GM23338 (cell line): ENCODE measurements around the gene PUM1. TPM values are rescaled to one million over a fixed set of nuclear protein-coding genes. Genes with fewer than 3 reads are reported as not detected.

ENCODE experiments used
- ATAC-seq: fragments of 200-7000 bp; cut with Tn5 transposase; 3 replicates; pipeline ENCODE4 v1.9.1; 2020
- DNase-seq: peaks from one replicate; pipeline ENCODE4 v3.0.0-alpha.2; 2015; ENCODE audit warnings: low spot score
- H2AFZ ChIP-seq: fragments of 200-600 bp; sonication (generic); 2 replicates; pipeline ENCODE4 v1.8.0; 2016; ENCODE audit warnings: antibody characterized with exemption, mild to moderate bottlenecking, moderate library complexity
- H3F3A ChIP-seq: fragments of 200-600 bp; sonication (generic); replicated peaks from 2 replicates; pipeline ENCODE4 v1.8.0; 2017; ENCODE audit warnings: antibody characterized with exemption, mixed run types, low read depth
- H3K27ac ChIP-seq: fragments of 200-600 bp; sonication (generic); 2 replicates; pipeline ENCODE4 v1.6.1; 2016; ENCODE audit warnings: low read depth
- H3K27me3 ChIP-seq: fragments of 200-600 bp; sonication (generic); 2 replicates; pipeline ENCODE4 v1.8.0; 2016; ENCODE audit warnings: mild to moderate bottlenecking, mixed run types, moderate library complexity; ENCODE audit not compliant: insufficient read depth
- H3K36me3 ChIP-seq: fragments of 200-600 bp; sonication (generic); 2 replicates; pipeline ENCODE4 v1.8.0; 2016; ENCODE audit warnings: mild to moderate bottlenecking; ENCODE audit not compliant: insufficient read depth
- H3K4me1 ChIP-seq: fragments of 200-600 bp; sonication (generic); 2 replicates; pipeline ENCODE4 v1.8.0; 2016; ENCODE audit warnings: mild to moderate bottlenecking, moderate library complexity; ENCODE audit not compliant: insufficient read depth
- H3K4me2 ChIP-seq: fragments of 200-600 bp; sonication (generic); 2 replicates; pipeline ENCODE4 v1.7.1; 2017; ENCODE audit warnings: mixed run types
- H3K4me3 ChIP-seq: fragments of 200-600 bp; sonication (generic); 2 replicates; pipeline ENCODE4 v1.6.1; 2016; ENCODE audit warnings: mixed run types
- H3K79me2 ChIP-seq: fragments of 200-600 bp; sonication (generic); replicated peaks from 2 replicates; pipeline ENCODE4 v1.8.0; 2017; ENCODE audit warnings: mild to moderate bottlenecking; ENCODE audit not compliant: insufficient read depth
- H3K9me2 ChIP-seq: fragments of 200-600 bp; sonication (generic); 2 replicates; pipeline ENCODE4 v1.8.0; 2017; ENCODE audit not compliant: insufficient read depth
- H4K20me1 ChIP-seq: fragments of 200-600 bp; sonication (generic); replicated peaks from 2 replicates; pipeline ENCODE4 v1.8.0; 2017; ENCODE audit warnings: mild to moderate bottlenecking; ENCODE audit not compliant: insufficient read depth
- H3K27ac Mint-ChIP-seq: 2 replicates; pipeline ENCODE4 v1.8.0; 2020; ENCODE audit warnings: inconsistent platforms, mild to moderate bottlenecking, moderate library complexity, mixed read lengths
- H3K27me3 Mint-ChIP-seq: 3 replicates; pipeline ENCODE4 v1.8.0; 2022; ENCODE audit warnings: low read depth, mild to moderate bottlenecking, moderate library complexity, mixed read lengths, inconsistent platforms; ENCODE audit not compliant: insufficient read depth, poor library complexity
- H3K36me3 Mint-ChIP-seq: 3 replicates; pipeline ENCODE4 v1.8.0; 2021; ENCODE audit warnings: low read depth, mild to moderate bottlenecking, inconsistent platforms, moderate library complexity, mixed read lengths
- H3K4me1 Mint-ChIP-seq: 3 replicates; pipeline ENCODE4 v1.8.0; 2020; ENCODE audit warnings: mild to moderate bottlenecking, inconsistent platforms, mixed read lengths
- H3K4me3 Mint-ChIP-seq: 3 replicates; pipeline ENCODE4 v1.8.0; 2021; ENCODE audit warnings: moderate library complexity, mild to moderate bottlenecking, inconsistent platforms, mixed read lengths
- H3K9me3 Mint-ChIP-seq: 3 replicates; pipeline ENCODE4 v1.8.0; 2020; ENCODE audit warnings: moderate library complexity, mild to moderate bottlenecking, inconsistent platforms, mixed read lengths
- CREB1 ChIP-seq: fragments of 250-450 bp; sonication (Bioruptor Pico); IDR thresholded peaks from 2 replicates; pipeline ENCODE4 v1.5.0; 2020; ENCODE audit warnings: low read depth, mild to moderate bottlenecking, moderate library complexity
- EZH2 ChIP-seq: fragments of 200-600 bp; sonication (generic); IDR thresholded peaks from one replicate; pipeline ENCODE4 v1.8.0; 2017; ENCODE audit warnings: antibody characterized with exemption, mild to moderate bottlenecking, low read depth; ENCODE audit not compliant: unreplicated experiment
- EZH2phosphoT487 ChIP-seq: fragments of 200-600 bp; sonication (generic); IDR thresholded peaks from one replicate; pipeline ENCODE4 v1.8.1; 2018; ENCODE audit warnings: antibody characterized with exemption; ENCODE audit not compliant: unreplicated experiment
- JUNB ChIP-seq: IDR thresholded peaks from one replicate; pipeline ENCODE4 v1.6.1; 2016; ENCODE audit warnings: antibody characterized with exemption; ENCODE audit not compliant: unreplicated experiment
- NANOG ChIP-seq: IDR thresholded peaks from 2 replicates; pipeline ENCODE4 v1.6.1; 2016; ENCODE audit warnings: antibody characterized with exemption, borderline replicate concordance
- POLR2AphosphoS5 ChIP-seq: IDR thresholded peaks from 2 replicates; pipeline ENCODE4 v1.6.1; 2016; ENCODE audit warnings: antibody characterized with exemption, low read depth
- STAT1 ChIP-seq: IDR thresholded peaks from one replicate; pipeline ENCODE4 v1.6.1; 2016; ENCODE audit warnings: antibody characterized with exemption; ENCODE audit not compliant: unreplicated experiment
- ZNF114 ChIP-seq: fragments of 250-450 bp; sonication (Bioruptor Pico); IDR thresholded peaks from 2 replicates; pipeline ENCODE4 v1.5.0; 2020; ENCODE audit warnings: mild to moderate bottlenecking, moderate library complexity
- ZNF331 ChIP-seq: fragments of 250-450 bp; sonication (Bioruptor Pico); IDR thresholded peaks from 2 replicates; pipeline ENCODE4 v1.5.0; 2020; ENCODE audit warnings: low read depth, mild to moderate bottlenecking, moderate library complexity
- polyA plus RNA-seq: library from polyadenylated mRNA; unstranded; fragments of >200 nt; fragmentation: Nextera tagmentation; extraction: Ambion mirVana; gene quantifications from 2 replicates; pipeline ENCODE4 v1.2.1, GENCODE V29; 2016
- total RNA-seq: library from RNA; depleted of rRNA; stranded (reverse); fragments of >200 nt; shearing (Covaris generic); gene quantifications from 2 replicates; pipeline ENCODE4 v1.2.3, GENCODE V29; 2014
- TF ChIP-seq, protein P1 (sequence below), 2 experiments: fragments of 200-600 bp in 1 of 2; sonication (generic) in 1 of 2; conservative IDR thresholded peaks; 2 replicates each; pipeline versions ENCODE4 v1.5.1 to v1.6.1; 2016 to 2017; ENCODE audit warnings: antibody characterized with exemption in 2 of 2, low read depth in 2 of 2, mild to moderate bottlenecking in 2 of 2, moderate library complexity in 1 of 2
- TF ChIP-seq, protein P2 (sequence below): IDR thresholded peaks from 2 replicates; pipeline ENCODE4 v1.6.1; 2016; ENCODE audit warnings: antibody characterized with exemption
- TF ChIP-seq, protein P3 (sequence below): fragments of 250-450 bp; sonication (Bioruptor Pico); IDR thresholded peaks from 2 replicates; pipeline ENCODE4 v1.5.0; 2020; ENCODE audit warnings: mild to moderate bottlenecking, moderate library complexity
- TF ChIP-seq, protein P4 (sequence below): IDR thresholded peaks from one replicate; pipeline ENCODE4 v1.6.1; 2018; ENCODE audit warnings: antibody characterized with exemption; ENCODE audit not compliant: unreplicated experiment

The PUM1 gene
- total and polyA plus RNA-seq, 2 experiments from 2014 or later: 44.4 to 117 TPM

DNA sequence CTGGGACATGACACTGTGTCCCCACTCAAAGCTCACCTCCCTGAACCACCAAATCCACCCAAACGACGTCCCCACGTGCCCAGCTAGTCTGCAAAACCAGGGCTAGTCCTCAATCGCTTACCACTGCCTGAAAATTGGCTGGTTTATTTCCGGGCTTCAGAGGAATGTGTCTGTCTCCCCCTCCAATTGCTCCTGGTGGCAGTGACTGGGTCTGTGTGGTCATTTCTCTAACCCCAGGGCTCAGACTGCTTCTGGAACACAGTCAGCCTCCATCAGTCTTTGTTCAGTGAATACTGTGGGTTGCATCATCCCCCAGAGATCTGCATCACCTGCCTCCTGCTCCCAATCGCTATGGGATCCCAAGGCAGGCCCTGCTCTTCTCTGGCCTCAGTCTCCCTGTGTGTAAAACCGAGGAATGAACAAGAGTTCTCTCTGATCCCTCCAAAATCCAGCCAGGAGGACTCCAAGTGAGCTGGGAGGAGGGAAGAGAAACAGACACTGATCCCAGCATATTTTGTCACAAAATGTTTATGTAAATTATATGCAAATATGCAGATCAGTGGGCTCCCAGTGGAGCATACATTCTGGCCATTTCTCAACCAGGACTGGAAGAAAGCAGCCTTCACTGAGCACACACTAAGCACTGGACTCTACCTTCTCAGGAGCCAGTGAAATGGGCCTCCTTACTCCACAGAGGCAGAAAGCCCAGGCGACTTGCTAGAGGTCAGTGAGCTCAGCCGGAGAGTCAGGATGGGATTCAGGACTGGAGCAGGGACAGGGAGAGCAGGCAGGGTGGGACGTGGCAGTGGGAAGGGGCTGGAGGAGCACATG is 177.8 kb downstream of the PUM1 start:
- H3K4me1 ChIP-seq: peaks cover 15% of the 10 kb centered on the region
- Mint-ChIP-seq H3K27me3 (peaks cover 5% of the 10 kb centered on the region), H3K27ac (peak overlapping the region; percentile 96), H3K4me3 (peak overlapping the region; percentile 3; the same call in 1 of the 3 replicates), H3K36me3 (no peaks in the 10 kb centered on the region), H3K9me3 (no peaks in the 10 kb centered on the region), H3K4me1 (peaks cover 43% of the 10 kb centered on the region)
- H3K4me3 ChIP-seq: no peak overlapping the region
- no peaks in the 10 kb centered on the region for H3K9me2 ChIP-seq
- H3K4me2 ChIP-seq: 0 out of 2 replicates have a peak overlapping the region, but pooled peaks have one; percentile 12
- no peak overlapping the region for H3K27ac ChIP-seq
- TF ChIP-seq JUNB (no peak), ZNF114 (CRISPR knock-in tag) (no peak), EZH2phosphoT487 (no peak), NANOG (no peak), ZNF331 (CRISPR knock-in tag) (no peak), STAT1 (no peak), POLR2AphosphoS5 (no peak), CREB1 (CRISPR knock-in tag) (no peak), EZH2 (no peak)
- TF ChIP-seq, protein P1, sequence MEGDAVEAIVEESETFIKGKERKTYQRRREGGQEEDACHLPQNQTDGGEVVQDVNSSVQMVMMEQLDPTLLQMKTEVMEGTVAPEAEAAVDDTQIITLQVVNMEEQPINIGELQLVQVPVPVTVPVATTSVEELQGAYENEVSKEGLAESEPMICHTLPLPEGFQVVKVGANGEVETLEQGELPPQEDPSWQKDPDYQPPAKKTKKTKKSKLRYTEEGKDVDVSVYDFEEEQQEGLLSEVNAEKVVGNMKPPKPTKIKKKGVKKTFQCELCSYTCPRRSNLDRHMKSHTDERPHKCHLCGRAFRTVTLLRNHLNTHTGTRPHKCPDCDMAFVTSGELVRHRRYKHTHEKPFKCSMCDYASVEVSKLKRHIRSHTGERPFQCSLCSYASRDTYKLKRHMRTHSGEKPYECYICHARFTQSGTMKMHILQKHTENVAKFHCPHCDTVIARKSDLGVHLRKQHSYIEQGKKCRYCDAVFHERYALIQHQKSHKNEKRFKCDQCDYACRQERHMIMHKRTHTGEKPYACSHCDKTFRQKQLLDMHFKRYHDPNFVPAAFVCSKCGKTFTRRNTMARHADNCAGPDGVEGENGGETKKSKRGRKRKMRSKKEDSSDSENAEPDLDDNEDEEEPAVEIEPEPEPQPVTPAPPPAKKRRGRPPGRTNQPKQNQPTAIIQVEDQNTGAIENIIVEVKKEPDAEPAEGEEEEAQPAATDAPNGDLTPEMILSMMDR (conservative IDR thresholded peaks at IDR 0.05; ENCODE audit: low read depth in 2 of 2): no peak
- TF ChIP-seq, protein P2, sequence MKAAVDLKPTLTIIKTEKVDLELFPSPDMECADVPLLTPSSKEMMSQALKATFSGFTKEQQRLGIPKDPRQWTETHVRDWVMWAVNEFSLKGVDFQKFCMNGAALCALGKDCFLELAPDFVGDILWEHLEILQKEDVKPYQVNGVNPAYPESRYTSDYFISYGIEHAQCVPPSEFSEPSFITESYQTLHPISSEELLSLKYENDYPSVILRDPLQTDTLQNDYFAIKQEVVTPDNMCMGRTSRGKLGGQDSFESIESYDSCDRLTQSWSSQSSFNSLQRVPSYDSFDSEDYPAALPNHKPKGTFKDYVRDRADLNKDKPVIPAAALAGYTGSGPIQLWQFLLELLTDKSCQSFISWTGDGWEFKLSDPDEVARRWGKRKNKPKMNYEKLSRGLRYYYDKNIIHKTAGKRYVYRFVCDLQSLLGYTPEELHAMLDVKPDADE: no peak
- TF ChIP-seq, protein P3, sequence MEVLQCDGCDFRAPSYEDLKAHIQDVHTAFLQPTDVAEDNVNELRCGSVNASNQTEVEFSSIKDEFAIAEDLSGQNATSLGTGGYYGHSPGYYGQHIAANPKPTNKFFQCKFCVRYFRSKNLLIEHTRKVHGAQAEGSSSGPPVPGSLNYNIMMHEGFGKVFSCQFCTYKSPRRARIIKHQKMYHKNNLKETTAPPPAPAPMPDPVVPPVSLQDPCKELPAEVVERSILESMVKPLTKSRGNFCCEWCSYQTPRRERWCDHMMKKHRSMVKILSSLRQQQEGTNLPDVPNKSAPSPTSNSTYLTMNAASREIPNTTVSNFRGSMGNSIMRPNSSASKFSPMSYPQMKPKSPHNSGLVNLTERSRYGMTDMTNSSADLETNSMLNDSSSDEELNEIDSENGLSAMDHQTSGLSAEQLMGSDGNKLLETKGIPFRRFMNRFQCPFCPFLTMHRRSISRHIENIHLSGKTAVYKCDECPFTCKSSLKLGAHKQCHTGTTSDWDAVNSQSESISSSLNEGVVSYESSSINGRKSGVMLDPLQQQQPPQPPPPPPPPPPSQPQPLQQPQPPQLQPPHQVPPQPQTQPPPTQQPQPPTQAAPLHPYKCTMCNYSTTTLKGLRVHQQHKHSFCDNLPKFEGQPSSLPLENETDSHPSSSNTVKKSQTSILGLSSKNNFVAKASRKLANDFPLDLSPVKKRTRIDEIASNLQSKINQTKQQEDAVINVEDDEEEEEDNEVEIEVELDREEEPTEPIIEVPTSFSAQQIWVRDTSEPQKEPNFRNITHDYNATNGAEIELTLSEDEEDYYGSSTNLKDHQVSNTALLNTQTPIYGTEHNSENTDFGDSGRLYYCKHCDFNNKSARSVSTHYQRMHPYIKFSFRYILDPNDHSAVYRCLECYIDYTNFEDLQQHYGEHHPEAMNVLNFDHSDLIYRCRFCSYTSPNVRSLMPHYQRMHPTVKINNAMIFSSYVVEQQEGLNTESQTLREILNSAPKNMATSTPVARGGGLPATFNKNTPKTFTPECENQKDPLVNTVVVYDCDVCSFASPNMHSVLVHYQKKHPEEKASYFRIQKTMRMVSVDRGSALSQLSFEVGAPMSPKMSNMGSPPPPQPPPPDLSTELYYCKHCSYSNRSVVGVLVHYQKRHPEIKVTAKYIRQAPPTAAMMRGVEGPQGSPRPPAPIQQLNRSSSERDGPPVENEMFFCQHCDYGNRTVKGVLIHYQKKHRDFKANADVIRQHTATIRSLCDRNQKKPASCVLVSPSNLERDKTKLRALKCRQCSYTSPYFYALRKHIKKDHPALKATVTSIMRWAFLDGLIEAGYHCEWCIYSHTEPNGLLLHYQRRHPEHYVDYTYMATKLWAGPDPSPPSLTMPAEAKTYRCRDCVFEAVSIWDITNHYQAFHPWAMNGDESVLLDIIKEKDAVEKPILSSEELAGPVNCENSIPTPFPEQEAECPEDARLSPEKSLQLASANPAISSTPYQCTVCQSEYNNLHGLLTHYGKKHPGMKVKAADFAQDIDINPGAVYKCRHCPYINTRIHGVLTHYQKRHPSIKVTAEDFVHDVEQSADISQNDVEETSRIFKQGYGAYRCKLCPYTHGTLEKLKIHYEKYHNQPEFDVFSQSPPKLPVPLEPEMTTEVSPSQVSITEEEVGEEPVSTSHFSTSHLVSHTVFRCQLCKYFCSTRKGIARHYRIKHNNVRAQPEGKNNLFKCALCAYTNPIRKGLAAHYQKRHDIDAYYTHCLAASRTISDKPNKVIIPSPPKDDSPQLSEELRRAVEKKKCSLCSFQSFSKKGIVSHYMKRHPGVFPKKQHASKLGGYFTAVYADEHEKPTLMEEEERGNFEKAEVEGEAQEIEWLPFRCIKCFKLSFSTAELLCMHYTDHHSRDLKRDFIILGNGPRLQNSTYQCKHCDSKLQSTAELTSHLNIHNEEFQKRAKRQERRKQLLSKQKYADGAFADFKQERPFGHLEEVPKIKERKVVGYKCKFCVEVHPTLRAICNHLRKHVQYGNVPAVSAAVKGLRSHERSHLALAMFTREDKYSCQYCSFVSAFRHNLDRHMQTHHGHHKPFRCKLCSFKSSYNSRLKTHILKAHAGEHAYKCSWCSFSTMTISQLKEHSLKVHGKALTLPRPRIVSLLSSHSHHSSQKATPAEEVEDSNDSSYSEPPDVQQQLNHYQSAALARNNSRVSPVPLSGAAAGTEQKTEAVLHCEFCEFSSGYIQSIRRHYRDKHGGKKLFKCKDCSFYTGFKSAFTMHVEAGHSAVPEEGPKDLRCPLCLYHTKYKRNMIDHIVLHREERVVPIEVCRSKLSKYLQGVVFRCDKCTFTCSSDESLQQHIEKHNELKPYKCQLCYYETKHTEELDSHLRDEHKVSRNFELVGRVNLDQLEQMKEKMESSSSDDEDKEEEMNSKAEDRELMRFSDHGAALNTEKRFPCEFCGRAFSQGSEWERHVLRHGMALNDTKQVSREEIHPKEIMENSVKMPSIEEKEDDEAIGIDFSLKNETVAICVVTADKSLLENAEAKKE: no peak
- TF ChIP-seq, protein P4, sequence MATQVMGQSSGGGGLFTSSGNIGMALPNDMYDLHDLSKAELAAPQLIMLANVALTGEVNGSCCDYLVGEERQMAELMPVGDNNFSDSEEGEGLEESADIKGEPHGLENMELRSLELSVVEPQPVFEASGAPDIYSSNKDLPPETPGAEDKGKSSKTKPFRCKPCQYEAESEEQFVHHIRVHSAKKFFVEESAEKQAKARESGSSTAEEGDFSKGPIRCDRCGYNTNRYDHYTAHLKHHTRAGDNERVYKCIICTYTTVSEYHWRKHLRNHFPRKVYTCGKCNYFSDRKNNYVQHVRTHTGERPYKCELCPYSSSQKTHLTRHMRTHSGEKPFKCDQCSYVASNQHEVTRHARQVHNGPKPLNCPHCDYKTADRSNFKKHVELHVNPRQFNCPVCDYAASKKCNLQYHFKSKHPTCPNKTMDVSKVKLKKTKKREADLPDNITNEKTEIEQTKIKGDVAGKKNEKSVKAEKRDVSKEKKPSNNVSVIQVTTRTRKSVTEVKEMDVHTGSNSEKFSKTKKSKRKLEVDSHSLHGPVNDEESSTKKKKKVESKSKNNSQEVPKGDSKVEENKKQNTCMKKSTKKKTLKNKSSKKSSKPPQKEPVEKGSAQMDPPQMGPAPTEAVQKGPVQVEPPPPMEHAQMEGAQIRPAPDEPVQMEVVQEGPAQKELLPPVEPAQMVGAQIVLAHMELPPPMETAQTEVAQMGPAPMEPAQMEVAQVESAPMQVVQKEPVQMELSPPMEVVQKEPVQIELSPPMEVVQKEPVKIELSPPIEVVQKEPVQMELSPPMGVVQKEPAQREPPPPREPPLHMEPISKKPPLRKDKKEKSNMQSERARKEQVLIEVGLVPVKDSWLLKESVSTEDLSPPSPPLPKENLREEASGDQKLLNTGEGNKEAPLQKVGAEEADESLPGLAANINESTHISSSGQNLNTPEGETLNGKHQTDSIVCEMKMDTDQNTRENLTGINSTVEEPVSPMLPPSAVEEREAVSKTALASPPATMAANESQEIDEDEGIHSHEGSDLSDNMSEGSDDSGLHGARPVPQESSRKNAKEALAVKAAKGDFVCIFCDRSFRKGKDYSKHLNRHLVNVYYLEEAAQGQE: no peak
- DNase-seq (no peak), ATAC-seq (peak; percentile 24)
- no peak overlapping the region for H2AFZ ChIP-seq
- no peaks in the 10 kb centered on the region for H3K36me3 ChIP-seq
- no peaks in the 10 kb centered on the region for H3K27me3 ChIP-seq
- no peaks in the 10 kb centered on the region; the same call in 1 of the 2 replicates for H3K79me2 ChIP-seq
- H3F3A ChIP-seq: no peaks in the 10 kb centered on the region
- H4K20me1 ChIP-seq: 0 out of 2 replicates have a peak, but pooled peaks cover 2% of the 10 kb centered on the region
